Measurements from ENCODE around the gene COL28A1.

DNA sequence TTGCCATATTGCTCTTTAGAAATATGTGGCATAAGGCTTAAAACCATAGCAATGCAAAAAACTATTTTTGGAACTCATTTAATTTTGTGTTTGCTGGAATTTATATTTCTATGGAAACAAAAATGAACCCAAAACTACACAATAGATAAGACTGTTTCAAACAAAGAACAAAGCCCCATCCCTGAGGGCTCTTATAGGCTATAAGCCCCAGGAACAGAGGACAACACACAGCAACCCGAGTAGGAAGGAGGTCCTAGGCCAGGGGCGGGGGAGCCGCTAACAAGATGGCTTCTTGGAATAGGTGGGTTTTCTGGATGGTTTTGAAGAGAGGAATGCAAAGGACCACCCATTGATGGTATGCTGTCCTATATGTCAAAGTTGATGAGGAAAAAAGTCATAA is 8.6 kb downstream of the COL28A1 start:
- TF ChIP-seq, protein P1, sequence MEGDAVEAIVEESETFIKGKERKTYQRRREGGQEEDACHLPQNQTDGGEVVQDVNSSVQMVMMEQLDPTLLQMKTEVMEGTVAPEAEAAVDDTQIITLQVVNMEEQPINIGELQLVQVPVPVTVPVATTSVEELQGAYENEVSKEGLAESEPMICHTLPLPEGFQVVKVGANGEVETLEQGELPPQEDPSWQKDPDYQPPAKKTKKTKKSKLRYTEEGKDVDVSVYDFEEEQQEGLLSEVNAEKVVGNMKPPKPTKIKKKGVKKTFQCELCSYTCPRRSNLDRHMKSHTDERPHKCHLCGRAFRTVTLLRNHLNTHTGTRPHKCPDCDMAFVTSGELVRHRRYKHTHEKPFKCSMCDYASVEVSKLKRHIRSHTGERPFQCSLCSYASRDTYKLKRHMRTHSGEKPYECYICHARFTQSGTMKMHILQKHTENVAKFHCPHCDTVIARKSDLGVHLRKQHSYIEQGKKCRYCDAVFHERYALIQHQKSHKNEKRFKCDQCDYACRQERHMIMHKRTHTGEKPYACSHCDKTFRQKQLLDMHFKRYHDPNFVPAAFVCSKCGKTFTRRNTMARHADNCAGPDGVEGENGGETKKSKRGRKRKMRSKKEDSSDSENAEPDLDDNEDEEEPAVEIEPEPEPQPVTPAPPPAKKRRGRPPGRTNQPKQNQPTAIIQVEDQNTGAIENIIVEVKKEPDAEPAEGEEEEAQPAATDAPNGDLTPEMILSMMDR (conservative IDR thresholded peaks at IDR 0.05): no peak
- no peak for TF ChIP-seq EZH2 (IDR thresholded peaks at IDR 0.05; ENCODE audit: low read depth)
